ENCODE data around the gene PDGFA. TPM values are rescaled to one million over a fixed set of nuclear protein-coding genes. Genes with fewer than 3 reads are reported as not detected.

The PDGFA gene
- total RNA-seq, 2 donors from 2014 or later: 175 to 219 TPM

DNA sequence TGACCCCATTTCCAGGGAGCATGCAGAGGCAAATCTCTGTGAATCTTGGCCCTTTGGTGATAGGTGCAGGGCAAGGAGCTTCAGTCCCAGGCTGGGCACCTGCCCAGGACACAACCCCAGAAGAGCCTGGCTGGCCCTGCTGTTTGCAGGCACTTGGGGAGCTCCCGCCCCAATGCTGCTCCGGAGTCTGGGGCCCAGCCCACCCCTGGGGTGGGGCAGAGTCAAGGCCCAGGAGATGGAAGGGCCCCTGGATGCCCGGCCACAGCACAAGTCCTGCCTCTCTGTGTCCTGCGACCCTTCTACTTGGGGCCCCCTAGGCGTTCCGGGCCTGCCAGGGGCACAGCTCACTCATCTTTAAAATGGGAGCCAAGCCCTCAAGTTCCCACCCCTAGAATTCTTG, 24.7 kb downstream of the PDGFA start:
- Histone ChIP-seq H3K27ac (no peak overlapping the region), H3K4me1 (ENCODE audit: control insufficient read depth in 1 of 2, low read depth in 2 of 2) (peaks cover 0 to under 1% of the 10 kb centered on the region in 2 donors), H3K36me3 (peaks cover 22% of the 10 kb centered on the region), H3K27me3 (replicated peaks; ENCODE audit: insufficient read depth) (no peaks in the 10 kb centered on the region), H3K4me3 (no peak overlapping the region), H3K9me3 (no peaks in the 10 kb centered on the region)
- no peak for DNase-seq (ENCODE audit: low spot score)
- TF ChIP-seq, protein P1, sequence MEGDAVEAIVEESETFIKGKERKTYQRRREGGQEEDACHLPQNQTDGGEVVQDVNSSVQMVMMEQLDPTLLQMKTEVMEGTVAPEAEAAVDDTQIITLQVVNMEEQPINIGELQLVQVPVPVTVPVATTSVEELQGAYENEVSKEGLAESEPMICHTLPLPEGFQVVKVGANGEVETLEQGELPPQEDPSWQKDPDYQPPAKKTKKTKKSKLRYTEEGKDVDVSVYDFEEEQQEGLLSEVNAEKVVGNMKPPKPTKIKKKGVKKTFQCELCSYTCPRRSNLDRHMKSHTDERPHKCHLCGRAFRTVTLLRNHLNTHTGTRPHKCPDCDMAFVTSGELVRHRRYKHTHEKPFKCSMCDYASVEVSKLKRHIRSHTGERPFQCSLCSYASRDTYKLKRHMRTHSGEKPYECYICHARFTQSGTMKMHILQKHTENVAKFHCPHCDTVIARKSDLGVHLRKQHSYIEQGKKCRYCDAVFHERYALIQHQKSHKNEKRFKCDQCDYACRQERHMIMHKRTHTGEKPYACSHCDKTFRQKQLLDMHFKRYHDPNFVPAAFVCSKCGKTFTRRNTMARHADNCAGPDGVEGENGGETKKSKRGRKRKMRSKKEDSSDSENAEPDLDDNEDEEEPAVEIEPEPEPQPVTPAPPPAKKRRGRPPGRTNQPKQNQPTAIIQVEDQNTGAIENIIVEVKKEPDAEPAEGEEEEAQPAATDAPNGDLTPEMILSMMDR (IDR thresholded peaks at IDR 0.05): no peak
- ATAC-seq (ENCODE audit: insufficient number of reproducible peaks, low FRiP score, low read depth): no peak

DNA sequence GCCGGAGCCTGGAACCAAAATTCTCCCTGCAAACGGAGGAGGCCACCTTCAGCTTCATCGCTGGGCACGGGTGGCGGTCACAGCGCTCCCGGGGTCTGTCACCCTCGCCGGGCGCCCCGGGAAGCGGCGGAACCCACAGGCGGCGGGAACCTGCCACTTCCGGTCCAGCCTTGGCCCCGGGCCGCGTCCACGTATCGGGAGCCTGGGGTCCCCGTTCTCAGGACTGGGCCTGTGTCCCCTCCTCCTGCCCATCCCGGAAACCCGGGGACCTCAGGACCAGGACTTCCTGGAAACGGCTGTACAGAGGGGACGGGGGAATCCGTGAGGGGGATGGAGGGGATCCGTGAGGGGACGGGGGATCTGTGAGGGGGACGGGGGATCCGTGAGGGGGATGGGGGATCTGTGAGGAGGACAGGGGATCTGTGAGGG, 25.4 kb downstream of the PDGFA start:
- Histone ChIP-seq H3K27me3 (replicated peaks; ENCODE audit: insufficient read depth) (no peaks in the 10 kb centered on the region), H3K36me3 (peaks cover 18% of the 10 kb centered on the region), H3K4me1 (ENCODE audit: control insufficient read depth in 1 of 2, low read depth in 2 of 2) (no peaks in the 10 kb centered on the region), H3K9me3 (no peaks in the 10 kb centered on the region), H3K4me3 (no peak overlapping the region), H3K27ac (no peak overlapping the region)
- TF ChIP-seq, protein P1 (IDR thresholded peaks at IDR 0.05): no peak
- DNase-seq (ENCODE audit: low spot score) (no peak), ATAC-seq (ENCODE audit: insufficient number of reproducible peaks, low FRiP score, low read depth) (no peak)

GRCh38 chr7:493661-494251, 25.9 kb downstream of the PDGFA start:
- DNase-seq (ENCODE audit: low spot score): no peak
- ATAC-seq (ENCODE audit: insufficient number of reproducible peaks, low FRiP score, low read depth): no peak
- TF ChIP-seq, protein P1 (IDR thresholded peaks at IDR 0.05): no peak

GRCh38 chr7:492714-493065, 27.0 kb downstream of the PDGFA start:
- H3K36me3 ChIP-seq: peaks cover 3% of the 10 kb centered on the region
- no peak for ATAC-seq (ENCODE audit: insufficient number of reproducible peaks, low FRiP score, low read depth)
- H3K4me1 ChIP-seq (ENCODE audit: control insufficient read depth in 1 of 2, low read depth in 2 of 2): peaks cover 2 to 10% of the 10 kb centered on the region in 2 donors
- H3K9me3 ChIP-seq: no peaks in the 10 kb centered on the region
- no peak overlapping the region for H3K4me3 ChIP-seq
- H3K27me3 ChIP-seq (replicated peaks; ENCODE audit: insufficient read depth): no peaks in the 10 kb centered on the region
- H3K27ac ChIP-seq: no peak overlapping the region
- TF ChIP-seq, protein P1 (IDR thresholded peaks at IDR 0.05): no peak
- DNase-seq (ENCODE audit: low spot score): no peak

More at GRCh38 chr7:493661-494251, 25.9 kb downstream of the PDGFA start:
- Histone ChIP-seq H3K4me1 (ENCODE audit: control insufficient read depth in 1 of 2, low read depth in 2 of 2) (no peaks in the 10 kb centered on the region), H3K4me3 (no peak overlapping the region), H3K27me3 (replicated peaks; ENCODE audit: insufficient read depth) (no peaks in the 10 kb centered on the region), H3K36me3 (peaks cover 13% of the 10 kb centered on the region), H3K27ac (no peak overlapping the region), H3K9me3 (no peaks in the 10 kb centered on the region)

- ATAC-seq (ENCODE audit: insufficient number of reproducible peaks, low FRiP score, low read depth) (no peak), DNase-seq (ENCODE audit: low spot score) (no peak)
- TF ChIP-seq, protein P1 (IDR thresholded peaks at IDR 0.05): no peak
- Histone ChIP-seq H3K27ac (no peak overlapping the region), H3K9me3 (no peaks in the 10 kb centered on the region), H3K4me1 (ENCODE audit: control insufficient read depth in 1 of 2, low read depth in 2 of 2) (peaks cover 2 to 11% of the 10 kb centered on the region in 2 donors), H3K4me3 (no peak overlapping the region), H3K36me3 (no peaks in the 10 kb centered on the region), H3K27me3 (replicated peaks; ENCODE audit: insufficient read depth) (no peaks in the 10 kb centered on the region)
These were observed 27.5 kb downstream of the PDGFA start for GRCh38 chr7:491958-492713.
